A549 (cell line): ENCODE data around the gene HELZ2. TPM values are rescaled to one million over a fixed set of nuclear protein-coding genes. Genes with fewer than 3 reads are reported as not detected.

ENCODE experiments used
- ATAC-seq, 2 experiments: fragments of 200-7000 bp in 1 of 2; fragments of >200 bp in 1 of 2; cut with Nextera tagmentation in 1 of 2; cut with Tn5 transposase in 1 of 2; 3 replicates each; pipeline versions ENCODE4 v1.8.0 to v1.9.1; 2018 to 2020; ENCODE audit warnings: mild to moderate bottlenecking in 1 of 2, moderate library complexity in 1 of 2
- CTCF ChIA-PET: fragments of 300-600 bp; sonication (Branson Sonifier 250); formaldehyde crosslinking; extraction: SDS; loops from one replicate; lab custom pipeline; 2021; ENCODE audit warnings: antibody characterized with exemption, inconsistent platforms; lab: Yijun Ruan, JAX
- POLR2A ChIA-PET: fragments of 350-600 bp; formaldehyde crosslinking; extraction: SDS; loops from one replicate; lab custom pipeline; 2021; ENCODE audit warnings: antibody characterized with exemption, inconsistent platforms; lab: Yijun Ruan, JAX
- DNase-seq, 2 experiments: peaks; one replicate each; pipeline versions ENCODE4 v3.0.0 to v3.0.0-alpha.2; 2011 to 2016; ENCODE audit warnings: low read depth in 1 of 2, low spot score in 1 of 2
- FAIRE-seq: peaks from 2 replicates; lab custom pipeline; 2011; peaks lifted over from hg19 to GRCh38; lab: Jason Lieb, UNC
- H3K27ac ChIP-seq, 2 experiments: fragments of >200 bp; sonication (Bioruptor Twin); formaldehyde crosslinking; 3 replicates each; pipeline ENCODE4 v1.5.1; 2016 to 2017
- H3K4me1 ChIP-seq: fragments of >200 bp; sonication (Bioruptor Twin); formaldehyde crosslinking; 3 replicates; pipeline ENCODE4 v1.6.1; 2016
- H3K4me2 ChIP-seq: fragments of >200 bp; sonication (Bioruptor Twin); formaldehyde crosslinking; 3 replicates; pipeline ENCODE4 v1.6.1; 2016
- H3K4me3 ChIP-seq: fragments of >200 bp; sonication (Bioruptor Twin); formaldehyde crosslinking; 3 replicates; pipeline ENCODE4 v1.5.1; 2016
- H3K9me3 ChIP-seq: fragments of >200 bp; sonication (Bioruptor Twin); formaldehyde crosslinking; 3 replicates; pipeline ENCODE4 v1.6.1; 2016
- BHLHE40 ChIP-seq: IDR thresholded peaks from 2 replicates; pipeline ENCODE4 v1.6.1; 2012; ENCODE audit warnings: low read depth, low read length, inconsistent platforms
- CBX2 ChIP-seq: fragments of 200-600 bp; sonication (generic); IDR thresholded peaks from 2 replicates; pipeline ENCODE4 v1.6.1; 2016; ENCODE audit warnings: low read depth, mild to moderate bottlenecking, borderline replicate concordance
- EP300 ChIP-seq, 2 experiments: fragments of >200 bp; sonication (Bioruptor Twin); formaldehyde crosslinking; IDR thresholded peaks; 2 replicates in 1 of 2; 3 replicates in 1 of 2; pipeline ENCODE4 v1.6.1; 2016 to 2017
- FOSB ChIP-seq: fragments of 250-450 bp; sonication (Bioruptor Pico); IDR thresholded peaks from 2 replicates; pipeline ENCODE4 v1.5.0; 2020; ENCODE audit warnings: mild to moderate bottlenecking, moderate library complexity
- FOSL2 ChIP-seq, 2 experiments: fragments of 450-650 bp in 1 of 2; fragments of >200 bp in 1 of 2; sonication (Bioruptor Twin) in 1 of 2; formaldehyde crosslinking; IDR thresholded peaks; 2 replicates each; pipeline versions ENCODE4 v1.5.0 to v1.6.1; 2016 to 2020; ENCODE audit warnings: mild to moderate bottlenecking in 1 of 2, moderate library complexity in 1 of 2
- HDAC2 ChIP-seq: fragments of 200-600 bp; sonication (generic); IDR thresholded peaks from 2 replicates; pipeline ENCODE4 v1.6.1; 2016
- HEYL ChIP-seq: fragments of 250-450 bp; sonication (Bioruptor Pico); IDR thresholded peaks from 2 replicates; pipeline ENCODE4 v1.8.0; 2021; ENCODE audit warnings: mild to moderate bottlenecking, moderate library complexity
- HOXA7 ChIP-seq: fragments of 250-450 bp; sonication (Bioruptor Pico); IDR thresholded peaks from 2 replicates; pipeline ENCODE4 v1.5.0; 2020; ENCODE audit warnings: mild to moderate bottlenecking, moderate library complexity
- HOXB5 ChIP-seq: fragments of 250-450 bp; sonication (Bioruptor Pico); IDR thresholded peaks from 2 replicates; pipeline ENCODE4 v1.5.0; 2020; ENCODE audit warnings: mild to moderate bottlenecking, moderate library complexity
- JUN ChIP-seq, 2 experiments: fragments of >200 bp; sonication (Bioruptor Twin); formaldehyde crosslinking; IDR thresholded peaks; 2 replicates in 1 of 2; 3 replicates in 1 of 2; pipeline ENCODE4 v1.6.1; 2016 to 2017
- KDM1A ChIP-seq: fragments of 200-600 bp; sonication (generic); IDR thresholded peaks from 2 replicates; pipeline ENCODE4 v1.6.1; 2016; ENCODE audit warnings: low read depth, mild to moderate bottlenecking
- MYC ChIP-seq: IDR thresholded peaks from 2 replicates; pipeline ENCODE4 v1.6.1; 2012; ENCODE audit warnings: mild to moderate bottlenecking, inconsistent platforms, low read length, improper control_type of control experiment, borderline replicate concordance
- NFE2L2 ChIP-seq: fragments of 150-350 bp; conservative IDR thresholded peaks from 2 replicates; pipeline ENCODE4 v1.6.1; 2014; ENCODE audit warnings: low read length
- NPAS2 ChIP-seq: fragments of 250-450 bp; sonication (Bioruptor Pico); IDR thresholded peaks from 2 replicates; pipeline ENCODE4 v1.8.0; 2022; ENCODE audit warnings: mild to moderate bottlenecking, moderate library complexity, borderline replicate concordance
- PHF8 ChIP-seq: fragments of 200-600 bp; sonication (generic); IDR thresholded peaks from 2 replicates; pipeline ENCODE4 v1.6.1; 2016; ENCODE audit warnings: low read depth, mild to moderate bottlenecking, antibody characterized with exemption, moderate library complexity, borderline replicate concordance
- RAD21 ChIP-seq, 2 experiments: fragments of >200 bp in 1 of 2; sonication (Bioruptor Twin) in 1 of 2; formaldehyde crosslinking in 1 of 2; IDR thresholded peaks in 1 of 2; conservative IDR thresholded peaks in 1 of 2; 2 replicates in 1 of 2; 3 replicates in 1 of 2; pipeline ENCODE4 v1.6.1; 2012 to 2018; ENCODE audit warnings: inconsistent platforms in 1 of 2
- RFX5 ChIP-seq: fragments of 450-650 bp; IDR thresholded peaks from 2 replicates; pipeline ENCODE4 v1.7.1; 2014; ENCODE audit warnings: antibody characterized with exemption, mild to moderate bottlenecking, moderate library complexity
- ZFP36 ChIP-seq: fragments of 450-650 bp; IDR thresholded peaks from 2 replicates; pipeline ENCODE4 v1.6.1; 2014; ENCODE audit warnings: borderline replicate concordance; ENCODE audit not compliant: partially characterized antibody
- WGBS: methylation state at CpG from one replicate; pipeline ENCODE4 v1.1.6; 2017; ENCODE audit errors: missing lambda C conversion rate; 5-methylcytosine and 5-hydroxymethylcytosine counted together
- polyA plus RNA-seq, 4 experiments: library from polyadenylated mRNA; depleted of rRNA in 3 of 4; stranded (reverse); fragments of >200 nt; fragmentation: RNase III in 1 of 4; extraction: RNeasy Plus Mini Kit Qiagen cat#74134 plus additional on column Dnase treatment in 1 of 4; gene quantifications; 2 replicates in 3 of 4; 3 replicates in 1 of 4; pipeline ENCODE4 v1.2.3, GENCODE V29; 2011 to 2017
- TF ChIP-seq, protein P1 (sequence below): fragments of 150-350 bp; IDR thresholded peaks from 2 replicates; pipeline ENCODE4 v1.6.1; 2014; ENCODE audit warnings: low read depth, mild to moderate bottlenecking, low read length
- TF ChIP-seq, protein P2 (sequence below): fragments of >200 bp; sonication (Bioruptor Twin); formaldehyde crosslinking; IDR thresholded peaks from 2 replicates; pipeline ENCODE4 v1.6.1; 2016
- TF ChIP-seq, protein P3 (sequence below): IDR thresholded peaks from 2 replicates; pipeline ENCODE4 v1.6.1; 2012
- TF ChIP-seq, protein P4 (sequence below): fragments of >200 bp; sonication (Bioruptor Twin); formaldehyde crosslinking; IDR thresholded peaks from 3 replicates; pipeline ENCODE4 v1.5.1; 2016

HELZ2 gene
- polyA plus RNA-seq, 2 of the 4 experiments (the other 2 are of a cell fraction): 3.2 to 4.5 TPM

DNA sequence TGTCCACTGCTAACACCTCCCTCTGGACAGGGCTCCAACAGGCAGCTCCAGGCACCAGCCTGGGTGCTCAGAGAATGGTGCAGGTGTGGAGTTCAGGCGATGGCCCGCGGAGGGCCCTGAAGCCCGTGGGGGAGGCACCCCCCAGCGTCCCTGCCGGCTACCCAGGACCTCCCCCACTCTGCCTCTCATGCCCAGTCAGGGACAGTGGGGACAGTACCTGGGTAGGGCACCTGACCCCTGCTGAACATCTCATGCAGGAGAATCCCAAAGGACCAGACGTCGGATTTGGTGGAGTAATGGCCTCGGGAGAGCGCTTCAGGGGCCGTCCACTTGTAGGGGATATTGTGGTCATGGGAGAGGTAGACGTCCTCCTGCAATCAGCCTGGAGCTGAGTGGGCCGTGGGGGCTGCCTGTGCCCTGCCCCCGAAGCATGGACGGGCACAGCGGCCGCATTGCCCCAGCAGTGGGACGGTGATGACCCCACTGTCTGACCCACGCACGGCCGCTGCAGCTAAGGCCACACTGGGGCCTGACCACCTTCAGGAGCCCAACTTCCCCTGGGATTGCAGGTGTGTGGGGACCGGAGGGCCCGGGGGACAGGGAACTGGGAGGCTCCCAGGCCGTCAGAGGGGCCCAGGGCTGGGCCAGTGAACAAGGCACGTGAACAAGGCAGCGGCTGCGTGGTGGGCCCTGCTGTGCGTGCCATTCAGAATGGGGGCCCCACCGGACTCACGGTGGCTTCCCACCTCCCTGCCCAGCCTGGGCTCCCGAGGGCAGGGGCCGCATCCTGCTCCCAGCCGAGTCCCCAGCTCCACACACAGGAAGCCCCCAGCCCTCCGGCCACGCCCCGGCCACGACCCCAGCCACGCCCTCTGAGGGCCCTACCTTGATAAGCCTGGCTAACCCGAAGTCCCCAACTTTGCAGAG lies 43.9 kb downstream of the HELZ2 start (continued):
- TF ChIP-seq, protein P1, sequence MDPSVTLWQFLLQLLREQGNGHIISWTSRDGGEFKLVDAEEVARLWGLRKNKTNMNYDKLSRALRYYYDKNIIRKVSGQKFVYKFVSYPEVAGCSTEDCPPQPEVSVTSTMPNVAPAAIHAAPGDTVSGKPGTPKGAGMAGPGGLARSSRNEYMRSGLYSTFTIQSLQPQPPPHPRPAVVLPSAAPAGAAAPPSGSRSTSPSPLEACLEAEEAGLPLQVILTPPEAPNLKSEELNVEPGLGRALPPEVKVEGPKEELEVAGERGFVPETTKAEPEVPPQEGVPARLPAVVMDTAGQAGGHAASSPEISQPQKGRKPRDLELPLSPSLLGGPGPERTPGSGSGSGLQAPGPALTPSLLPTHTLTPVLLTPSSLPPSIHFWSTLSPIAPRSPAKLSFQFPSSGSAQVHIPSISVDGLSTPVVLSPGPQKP: no peak

DNA sequence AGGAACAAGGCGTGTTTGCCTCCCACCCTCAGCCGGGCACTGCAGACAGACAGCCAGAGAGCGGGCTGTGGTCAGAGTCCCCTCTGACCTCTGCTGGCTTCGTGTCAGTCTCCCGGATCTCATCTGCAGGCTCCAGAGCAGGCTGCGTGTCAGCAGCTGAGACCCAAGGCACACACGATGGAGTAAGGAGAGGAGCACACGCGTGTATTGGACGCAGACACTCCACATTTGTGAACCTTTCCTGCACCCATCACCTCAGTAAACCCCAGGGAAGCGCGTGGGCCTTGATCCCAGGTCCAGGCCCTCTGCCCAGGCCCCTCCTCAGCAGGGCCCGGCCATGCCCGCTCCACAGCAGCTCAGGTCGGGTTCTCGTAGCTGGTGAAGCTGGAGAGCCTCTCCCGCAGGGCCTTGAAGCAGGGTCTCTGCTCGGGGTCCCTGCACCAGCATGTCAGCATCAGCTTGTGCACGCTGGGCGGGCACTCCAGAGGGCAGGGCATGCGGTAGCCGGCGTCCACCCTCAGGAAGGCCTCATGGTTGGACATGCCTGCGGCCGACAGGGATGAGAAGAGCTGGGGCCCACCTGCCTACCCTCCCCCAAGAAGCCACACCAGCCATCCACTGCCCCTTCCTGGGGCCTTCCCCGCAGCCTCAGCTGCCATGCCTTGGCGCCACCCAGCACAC lies 44.7 kb downstream of the HELZ2 start:
- ATAC-seq (peak; percentile 4 to 8; a peak in 3 of 6 replicates), FAIRE-seq (no peak), DNase-seq (no peak)
- CTCF ChIA-PET: interaction anchor here (0.7 to 4.1 kb wide), 7 partner anchors 8 to 451 kb away, joined by 3 to 18 read pairs (median 7); partner anchors contain the start of genes PPDPF and PTK6
- H3K9me3 ChIP-seq: no peaks in the 10 kb centered on the region
- WGBS: 91% methylated on average over 15 of the region's 27 CpGs
- H3K4me3 ChIP-seq: no peak overlapping the region
- no peak for TF ChIP-seq HOXA7 (CRISPR knock-in tag)
- no peak for TF ChIP-seq JUN (IDR thresholded peaks at IDR 0.05)
- no peak overlapping the region for H3K27ac ChIP-seq
- POLR2A ChIA-PET: interaction anchor here (1.0 to 2.9 kb wide), 4 partner anchors 9 to 53 kb away, joined by 3 to 15 read pairs (median 6); partner anchors contain the start of genes PPDPF and PTK6
- no peaks in the 10 kb centered on the region for H3K4me1 ChIP-seq
- H3K4me2 ChIP-seq: no peak overlapping the region

DNA sequence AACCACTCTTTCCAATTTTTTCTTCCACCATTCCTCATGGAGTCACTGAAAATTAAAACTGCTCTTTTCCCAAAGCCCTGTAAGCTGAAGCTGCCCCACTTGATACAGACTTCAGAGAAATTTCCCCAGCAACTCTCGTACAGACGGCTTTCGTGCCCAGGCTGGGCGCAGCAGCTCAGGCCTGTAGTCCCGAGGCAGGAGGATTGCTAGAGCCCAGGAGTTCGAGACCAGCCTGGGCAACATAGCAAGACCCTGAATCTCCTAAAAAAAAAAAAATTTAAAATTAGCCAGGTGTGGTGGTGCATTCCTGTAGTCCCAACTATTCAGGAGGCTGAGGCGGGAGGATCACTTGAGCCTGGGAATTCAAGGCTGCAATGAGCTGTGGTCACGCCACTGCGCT lies 46.9 kb downstream of the HELZ2 start:
- H3K9me3 ChIP-seq: peaks cover 13% of the 10 kb centered on the region

DNA sequence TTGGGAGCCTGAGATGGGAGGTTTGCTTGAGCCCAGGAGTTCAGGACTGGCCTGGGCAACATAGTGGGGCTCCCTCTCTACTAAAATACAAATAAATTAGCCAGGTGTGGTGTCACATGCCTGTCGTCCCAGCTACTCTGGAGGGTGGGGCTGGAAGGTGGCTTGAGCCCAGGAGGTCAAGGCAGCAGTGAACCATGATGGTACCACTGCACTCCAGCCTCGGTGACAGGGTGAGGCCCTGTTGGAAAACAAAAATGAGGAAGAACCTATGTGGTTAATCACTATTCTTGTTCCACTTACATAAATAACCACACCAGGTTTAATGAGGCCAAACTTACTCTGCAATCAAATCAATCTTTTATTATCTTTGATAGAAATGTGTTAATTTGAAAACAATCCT lies 48.1 kb downstream of the HELZ2 start:
- DNase-seq (no peak), ATAC-seq (no peak), FAIRE-seq (no peak)
- ChIA-PET POLR2A (interaction anchor here (0.6 to 1.0 kb wide), 2 partner anchors 9 to 12 kb away, joined by 3 to 4 read pairs; partner anchors contain the start of gene PTK6), CTCF (no interaction called here)
- Histone ChIP-seq H3K4me3 (no peak overlapping the region), H3K9me3 (peaks cover 13% of the 10 kb centered on the region), H3K27ac (no peak overlapping the region), H3K4me1 (peaks cover 5% of the 10 kb centered on the region; the same call in 1 of the 3 replicates), H3K4me2 (no peak overlapping the region)
- TF ChIP-seq PHF8 (no peak), HOXA7 (CRISPR knock-in tag) (peak; percentile 66; the same call in 1 of the 2 replicates), HOXB5 (no peak), FOSB (CRISPR knock-in tag) (peak; percentile 84)
- TF ChIP-seq, protein P2, sequence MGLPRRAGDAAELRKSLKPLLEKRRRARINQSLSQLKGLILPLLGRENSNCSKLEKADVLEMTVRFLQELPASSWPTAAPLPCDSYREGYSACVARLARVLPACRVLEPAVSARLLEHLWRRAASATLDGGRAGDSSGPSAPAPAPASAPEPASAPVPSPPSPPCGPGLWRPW: no peak
- 50% methylated on average over 2 of the region's 2 CpGs for WGBS

More for the DNA sequence above, 46.9 kb downstream of the HELZ2 start:
- 92% methylated on average over 9 of the region's 9 CpGs for WGBS
- CTCF ChIA-PET: interaction anchor here (0.7 to 4.1 kb wide), 5 partner anchors 11 to 447 kb away, joined by 3 to 18 read pairs (median 4); partner anchors contain the start of gene PTK6
- no peak overlapping the region for H3K4me3 ChIP-seq
- no peak for TF ChIP-seq FOSB (CRISPR knock-in tag)
- TF ChIP-seq, protein P3, sequence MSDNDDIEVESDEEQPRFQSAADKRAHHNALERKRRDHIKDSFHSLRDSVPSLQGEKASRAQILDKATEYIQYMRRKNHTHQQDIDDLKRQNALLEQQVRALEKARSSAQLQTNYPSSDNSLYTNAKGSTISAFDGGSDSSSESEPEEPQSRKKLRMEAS: no peak
- TF ChIP-seq, protein P4, sequence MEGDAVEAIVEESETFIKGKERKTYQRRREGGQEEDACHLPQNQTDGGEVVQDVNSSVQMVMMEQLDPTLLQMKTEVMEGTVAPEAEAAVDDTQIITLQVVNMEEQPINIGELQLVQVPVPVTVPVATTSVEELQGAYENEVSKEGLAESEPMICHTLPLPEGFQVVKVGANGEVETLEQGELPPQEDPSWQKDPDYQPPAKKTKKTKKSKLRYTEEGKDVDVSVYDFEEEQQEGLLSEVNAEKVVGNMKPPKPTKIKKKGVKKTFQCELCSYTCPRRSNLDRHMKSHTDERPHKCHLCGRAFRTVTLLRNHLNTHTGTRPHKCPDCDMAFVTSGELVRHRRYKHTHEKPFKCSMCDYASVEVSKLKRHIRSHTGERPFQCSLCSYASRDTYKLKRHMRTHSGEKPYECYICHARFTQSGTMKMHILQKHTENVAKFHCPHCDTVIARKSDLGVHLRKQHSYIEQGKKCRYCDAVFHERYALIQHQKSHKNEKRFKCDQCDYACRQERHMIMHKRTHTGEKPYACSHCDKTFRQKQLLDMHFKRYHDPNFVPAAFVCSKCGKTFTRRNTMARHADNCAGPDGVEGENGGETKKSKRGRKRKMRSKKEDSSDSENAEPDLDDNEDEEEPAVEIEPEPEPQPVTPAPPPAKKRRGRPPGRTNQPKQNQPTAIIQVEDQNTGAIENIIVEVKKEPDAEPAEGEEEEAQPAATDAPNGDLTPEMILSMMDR: no peak
- no peak for TF ChIP-seq EP300 (IDR thresholded peaks at IDR 0.05)
- no peak for TF ChIP-seq ZFP36
- TF ChIP-seq NFE2L2: no peak
- no peak for TF ChIP-seq NPAS2 (CRISPR knock-in tag)
- TF ChIP-seq HOXB5: no peak
- no peak for TF ChIP-seq HEYL (CRISPR knock-in tag)
- TF ChIP-seq RAD21 (conservative IDR thresholded peaks at IDR 0.05 in 1 of 2, IDR thresholded peaks at IDR 0.05 in 1 of 2): no peak
- TF ChIP-seq FOSL2 (IDR thresholded peaks at IDR 0.05): no peak
- TF ChIP-seq FOSL2 (CRISPR knock-in tag; IDR thresholded peaks at IDR 0.05): no peak
- no peak for TF ChIP-seq HDAC2
- TF ChIP-seq MYC: no peak
- TF ChIP-seq CBX2: no peak
- no peak for TF ChIP-seq JUN (IDR thresholded peaks at IDR 0.05)
- TF ChIP-seq BHLHE40: no peak
- TF ChIP-seq RFX5: no peak
- no peak for TF ChIP-seq KDM1A
- TF ChIP-seq, all 56 proteins: peak for 0
- Histone ChIP-seq H3K27ac (no peak overlapping the region), H3K4me1 (no peaks in the 10 kb centered on the region), H3K4me2 (no peak overlapping the region)
- POLR2A ChIA-PET: no interaction called here
- DNase-seq (no peak), ATAC-seq (no peak), FAIRE-seq (no peak)
